ACC112 (cell line): Measurements from ENCODE around the gene TOR1AIP1.

ENCODE experiments used
- H2AFZ ChIP-seq: fragments of 200-600 bp; sonication (generic); one replicate; pipeline ENCODE4 v1.6.0; 2017; ENCODE audit warnings: antibody characterized with exemption, low read length; ENCODE audit not compliant: unreplicated experiment
- H3K27ac ChIP-seq: fragments of 200-600 bp; sonication (generic); 2 replicates; pipeline ENCODE4 v1.5.1; 2014; ENCODE audit warnings: low read depth, mild to moderate bottlenecking, antibody characterized with exemption, low read length, moderate library complexity
- H3K27me3 ChIP-seq: fragments of 200-600 bp; sonication (generic); 2 replicates; pipeline ENCODE4 v1.6.1; 2014; ENCODE audit warnings: mild to moderate bottlenecking, antibody characterized with exemption, low read length, moderate library complexity, mixed read lengths; ENCODE audit not compliant: insufficient read depth
- H3K36me3 ChIP-seq: fragments of 200-600 bp; sonication (generic); 2 replicates; pipeline ENCODE4 v1.6.1; 2016; ENCODE audit warnings: mild to moderate bottlenecking, antibody characterized with exemption, low read length, moderate library complexity, mixed read lengths; ENCODE audit not compliant: insufficient read depth
- H3K4me1 ChIP-seq: fragments of 200-600 bp; sonication (generic); one replicate; pipeline ENCODE4 v1.6.1; 2016; ENCODE audit warnings: low read length, mixed read lengths; ENCODE audit not compliant: insufficient read depth, unreplicated experiment, control insufficient read depth
- H3K4me3 ChIP-seq: fragments of 200-600 bp; sonication (generic); 2 replicates; pipeline ENCODE4 v1.5.1; 2014; ENCODE audit warnings: mild to moderate bottlenecking, low read depth, low read length
- H3K79me2 ChIP-seq: fragments of 200-600 bp; sonication (generic); one replicate; pipeline ENCODE4 v1.6.0; 2016; ENCODE audit warnings: low read length; ENCODE audit not compliant: control insufficient read depth, unreplicated experiment, insufficient read depth

Gene TOR1AIP1

GRCh38 chr1:179923029-179923428 is 40.9 kb downstream of the TOR1AIP1 start:
- no peaks in the 10 kb centered on the region for H3K79me2 ChIP-seq
- no peak overlapping the region for H3K4me3 ChIP-seq
- H3K36me3 ChIP-seq = peaks cover 15% of the 10 kb centered on the region
- no peaks in the 10 kb centered on the region for H3K27me3 ChIP-seq
- H3K4me1 ChIP-seq = peaks cover 15% of the 10 kb centered on the region
- H3K27ac ChIP-seq = no peak overlapping the region
- H2AFZ ChIP-seq = no peak overlapping the region

DNA sequence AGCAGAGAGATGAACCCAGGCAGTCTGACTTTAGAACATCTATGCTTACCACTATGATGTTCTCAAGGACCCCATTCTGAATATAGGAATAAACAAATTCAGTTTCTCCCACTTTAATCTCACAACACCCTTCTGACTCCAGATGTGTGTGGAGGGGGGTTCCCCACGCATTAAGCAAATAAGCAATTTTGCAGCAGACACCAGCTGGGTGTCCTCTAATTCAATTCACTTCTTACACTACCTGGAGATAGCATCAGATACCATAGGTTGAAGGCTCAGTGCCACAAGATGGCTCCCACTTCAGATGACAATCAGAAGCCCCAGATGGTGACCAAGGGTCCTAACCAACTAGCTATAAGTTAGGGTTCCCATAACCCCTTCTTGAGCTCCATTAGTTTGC is 42.2 kb downstream of the TOR1AIP1 start:
- Histone ChIP-seq H3K27me3 (no peaks in the 10 kb centered on the region), H3K79me2 (no peaks in the 10 kb centered on the region), H2AFZ (no peak overlapping the region), H3K27ac (no peak overlapping the region), H3K36me3 (peaks cover 4% of the 10 kb centered on the region; the same call in 1 of the 2 replicates), H3K4me3 (no peak overlapping the region), H3K4me1 (peaks cover 15% of the 10 kb centered on the region)

GRCh38 chr1:179925302-179925701 is 43.2 kb downstream of the TOR1AIP1 start:
- H3K4me3 ChIP-seq = no peak overlapping the region
- H3K27me3 ChIP-seq = no peaks in the 10 kb centered on the region
- no peaks in the 10 kb centered on the region for H3K36me3 ChIP-seq
- no peaks in the 10 kb centered on the region for H3K79me2 ChIP-seq
- H2AFZ ChIP-seq = no peak overlapping the region
- no peak overlapping the region for H3K27ac ChIP-seq
- peaks cover 15% of the 10 kb centered on the region for H3K4me1 ChIP-seq

DNA sequence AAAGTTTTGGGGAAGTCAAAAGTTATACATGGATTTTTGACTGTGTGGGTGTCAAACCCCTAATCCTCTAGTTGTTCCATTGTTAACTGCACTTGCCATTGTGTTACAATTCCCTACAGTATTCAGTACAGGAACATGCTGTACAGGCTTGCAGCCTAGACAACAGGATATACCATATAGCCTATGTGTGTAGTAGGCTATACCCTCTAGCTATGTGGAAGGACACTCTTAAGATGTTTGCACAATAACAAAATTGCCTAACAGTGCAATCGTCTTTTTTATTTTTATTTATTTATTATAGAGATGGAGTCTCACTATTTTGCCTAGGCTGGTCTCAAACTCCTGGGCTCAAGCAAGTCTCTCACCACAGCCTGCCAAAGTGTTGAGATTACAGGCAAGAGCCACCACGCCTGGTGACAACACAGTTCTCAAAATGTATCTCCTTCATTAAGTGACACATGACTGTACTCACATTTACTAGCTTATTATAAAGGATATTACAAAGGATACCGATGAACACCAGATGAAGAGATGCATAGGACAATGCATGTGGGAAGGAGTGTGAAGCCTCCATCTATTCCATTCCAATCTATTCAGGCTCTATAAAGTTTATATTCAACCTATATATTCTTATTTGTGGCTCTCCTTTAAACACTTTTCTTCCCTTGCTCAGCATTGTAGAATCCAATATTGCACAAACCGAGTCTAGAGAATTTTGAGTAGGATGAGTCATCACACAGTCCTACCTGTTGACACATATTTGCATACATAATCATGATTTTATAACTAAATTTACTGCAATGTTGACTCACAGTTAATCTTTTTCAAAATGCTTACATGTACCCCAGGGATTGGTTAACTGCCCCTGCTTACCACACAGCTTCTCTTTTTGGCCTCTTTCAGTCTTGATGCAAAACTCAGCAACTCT is 44.1 kb downstream of the TOR1AIP1 start:
- H3K27me3 ChIP-seq = no peaks in the 10 kb centered on the region
- H3K4me1 ChIP-seq = peaks cover 15% of the 10 kb centered on the region
- H2AFZ ChIP-seq = no peak overlapping the region
- no peak overlapping the region for H3K4me3 ChIP-seq
- H3K36me3 ChIP-seq = no peaks in the 10 kb centered on the region
- H3K79me2 ChIP-seq = no peaks in the 10 kb centered on the region
- peak overlapping the region; percentile 58 for H3K27ac ChIP-seq

DNA sequence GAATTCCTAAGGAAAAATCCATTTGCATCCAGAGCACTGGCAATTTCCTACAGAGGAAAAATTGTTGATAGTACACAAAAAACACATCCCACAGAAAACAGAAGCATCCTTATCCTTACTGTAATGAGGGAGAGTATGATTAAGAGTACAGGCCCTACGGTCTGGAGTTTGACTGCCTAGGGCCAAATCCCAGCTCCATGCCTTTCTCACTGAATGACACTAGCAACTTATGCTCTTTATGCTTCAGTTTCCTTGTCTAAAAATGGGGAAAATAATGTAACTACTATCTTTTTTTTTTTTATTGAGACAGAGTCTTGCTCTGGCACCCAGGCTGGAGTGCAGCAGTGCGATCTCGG is 44.7 kb downstream of the TOR1AIP1 start:
- H3K4me1 ChIP-seq = peaks cover 15% of the 10 kb centered on the region
- H3K36me3 ChIP-seq = no peaks in the 10 kb centered on the region
- H3K27ac ChIP-seq = peak overlapping the region; percentile 15; the same call in 1 of the 2 replicates
- H2AFZ ChIP-seq = peak overlapping the region; percentile 31
- no peaks in the 10 kb centered on the region for H3K27me3 ChIP-seq
- H3K79me2 ChIP-seq = no peaks in the 10 kb centered on the region
- H3K4me3 ChIP-seq = no peak overlapping the region

GRCh38 chr1:179929955-179930798 is 48.1 kb downstream of the TOR1AIP1 start:
- Histone ChIP-seq H3K27ac (no peak overlapping the region), H2AFZ (no peak overlapping the region), H3K4me1 (peaks cover 15% of the 10 kb centered on the region), H3K36me3 (no peaks in the 10 kb centered on the region), H3K27me3 (no peaks in the 10 kb centered on the region), H3K4me3 (no peak overlapping the region), H3K79me2 (no peaks in the 10 kb centered on the region)

DNA sequence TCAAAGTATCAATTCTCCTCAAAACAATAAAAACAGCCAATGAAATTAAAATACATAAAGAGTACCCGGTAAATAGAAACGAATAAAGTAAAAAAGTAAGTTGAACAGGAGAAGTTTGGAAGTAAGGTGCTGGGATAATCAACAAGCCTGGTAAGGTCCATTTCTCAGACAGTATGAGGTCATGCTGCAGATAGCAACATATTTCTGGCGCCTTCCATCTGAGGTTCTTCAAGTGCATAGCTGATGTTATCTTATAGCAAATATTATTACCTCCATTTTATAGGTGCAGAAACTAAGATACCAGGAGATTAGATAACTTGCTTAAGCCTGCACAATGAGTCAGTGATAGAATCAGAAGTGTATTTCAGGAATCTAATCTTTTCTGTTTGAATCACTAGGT is 48.8 kb downstream of the TOR1AIP1 start:
- Histone ChIP-seq H3K27ac (no peak overlapping the region), H3K4me3 (no peak overlapping the region), H3K4me1 (peaks cover 9% of the 10 kb centered on the region), H3K27me3 (no peaks in the 10 kb centered on the region), H2AFZ (no peak overlapping the region), H3K79me2 (no peaks in the 10 kb centered on the region), H3K36me3 (no peaks in the 10 kb centered on the region)

DNA sequence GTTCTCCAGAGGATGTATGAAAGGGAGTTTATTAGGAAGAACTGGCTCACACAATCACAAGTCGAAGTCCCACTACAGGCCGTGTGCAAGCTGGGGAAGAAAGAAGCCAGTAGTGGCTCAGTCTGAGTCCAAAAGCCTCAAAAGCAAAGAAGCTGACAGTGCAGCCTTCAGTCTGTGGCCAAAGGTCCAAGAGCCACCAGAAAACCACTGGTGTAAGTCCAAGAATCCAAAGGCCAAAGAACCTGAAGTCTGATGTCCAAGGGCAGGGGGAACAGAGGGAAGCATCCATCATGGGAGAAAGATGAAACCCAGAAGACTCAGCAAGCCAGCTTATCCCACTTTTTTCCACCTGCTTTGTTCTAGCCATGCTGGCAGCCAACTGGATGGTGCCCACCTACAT is 51.1 kb downstream of the TOR1AIP1 start:
- no peaks in the 10 kb centered on the region for H3K27me3 ChIP-seq
- H3K4me1 ChIP-seq = no peaks in the 10 kb centered on the region
- no peaks in the 10 kb centered on the region for H3K79me2 ChIP-seq
- no peak overlapping the region for H3K27ac ChIP-seq
- H2AFZ ChIP-seq = no peak overlapping the region
- H3K36me3 ChIP-seq = no peaks in the 10 kb centered on the region
- no peak overlapping the region for H3K4me3 ChIP-seq

DNA sequence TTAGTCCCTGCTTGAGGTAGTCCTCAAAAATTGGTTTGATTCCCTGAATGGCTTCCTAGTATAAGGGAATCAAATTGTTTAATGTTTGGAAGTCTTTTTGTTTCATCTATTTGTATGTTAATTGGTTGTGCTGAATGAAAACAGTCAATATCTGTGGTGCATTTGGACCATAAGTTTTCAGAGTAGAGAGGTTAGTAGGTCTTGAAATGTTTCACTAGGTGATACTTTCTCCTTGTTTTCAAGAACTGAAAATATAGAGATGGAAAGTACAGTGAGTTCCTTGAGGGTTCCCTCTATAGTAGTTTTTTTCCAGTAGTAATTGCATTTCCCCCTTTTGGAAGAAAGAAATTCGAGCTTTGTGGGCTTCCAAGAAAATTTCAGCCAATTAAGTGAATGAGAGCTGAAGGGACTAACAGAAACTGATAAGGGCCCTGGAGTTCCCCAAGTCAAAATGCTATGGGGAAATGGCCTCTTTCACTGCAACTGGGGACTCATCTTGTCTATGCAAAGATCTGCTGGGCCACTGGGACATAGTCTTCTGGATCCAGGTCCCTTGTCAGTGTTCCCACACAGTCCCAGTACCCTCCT is 53.9 kb downstream of the TOR1AIP1 start:
- Histone ChIP-seq H3K4me1 (no peaks in the 10 kb centered on the region), H3K4me3 (no peak overlapping the region), H2AFZ (no peak overlapping the region), H3K27ac (no peak overlapping the region), H3K27me3 (no peaks in the 10 kb centered on the region), H3K36me3 (no peaks in the 10 kb centered on the region), H3K79me2 (no peaks in the 10 kb centered on the region)

DNA sequence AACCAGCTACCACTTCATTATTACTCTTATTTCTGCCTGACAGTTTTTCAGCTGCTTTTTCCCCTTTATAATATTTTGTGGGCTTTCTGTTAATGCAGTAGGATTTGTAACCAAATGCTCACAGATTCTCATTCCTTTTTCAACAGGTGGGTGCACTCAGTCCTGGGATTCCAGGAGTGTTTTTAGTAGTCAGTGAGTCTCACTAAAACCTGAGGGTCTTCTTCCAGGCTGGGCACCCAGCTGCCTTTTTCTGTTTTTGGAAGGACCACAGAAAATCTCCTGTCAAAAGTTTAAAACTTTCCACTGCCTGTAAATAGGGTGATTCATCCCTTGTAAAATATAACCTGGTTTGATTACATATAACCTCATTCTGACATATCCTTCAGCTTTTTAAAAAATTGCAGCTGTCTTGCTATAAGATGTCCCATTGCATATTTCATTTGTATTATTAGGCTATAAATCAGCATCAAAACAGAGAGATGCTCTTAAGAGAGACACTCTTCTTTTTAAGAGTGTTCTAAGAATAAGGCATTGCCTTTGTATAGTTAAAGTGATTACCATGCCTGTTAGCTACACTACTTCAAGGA is 55.7 kb downstream of the TOR1AIP1 start:
- no peak overlapping the region for H3K27ac ChIP-seq

More for the DNA sequence above, 55.7 kb downstream of the TOR1AIP1 start:
- no peaks in the 10 kb centered on the region for H3K27me3 ChIP-seq
- H3K4me1 ChIP-seq = no peaks in the 10 kb centered on the region
- H3K4me3 ChIP-seq = no peak overlapping the region
- no peaks in the 10 kb centered on the region for H3K79me2 ChIP-seq
- no peak overlapping the region for H2AFZ ChIP-seq
- H3K36me3 ChIP-seq = no peaks in the 10 kb centered on the region
